Astrocyte (in vitro differentiated cells and primary cell): ENCODE measurements around the gene SCAPER. TPM values are rescaled to one million over a fixed set of nuclear protein-coding genes. Genes with fewer than 3 reads are reported as not detected.
A peak's percentile ranks its signal among the peaks of the same experiment; 100 is the strongest.

Experiments used
- DNase-seq: peaks from one replicate; pipeline ENCODE4 v3.0.0-alpha.2; 2010; ENCODE audit warnings: low read depth
- FAIRE-seq: peaks from 2 replicates; lab custom pipeline; 2011; peaks lifted over from hg19 to GRCh38; lab: Jason Lieb, UNC
- H2AFZ ChIP-seq: 2 replicates; pipeline ENCODE4 v1.6.0; 2012; ENCODE audit warnings: low read depth, low read length, inconsistent platforms
- H3K27ac ChIP-seq: 2 replicates; pipeline ENCODE4 v1.5.1; 2011; ENCODE audit warnings: low read depth, low read length, inconsistent platforms
- H3K27me3 ChIP-seq: 2 replicates; pipeline ENCODE4 v1.6.0; 2011; ENCODE audit warnings: low read length, inconsistent platforms; ENCODE audit not compliant: insufficient read depth
- H3K36me3 ChIP-seq: 2 replicates; pipeline ENCODE4 v1.5.1; 2011; ENCODE audit warnings: low read length, inconsistent platforms; ENCODE audit not compliant: insufficient read depth
- H3K4me1 ChIP-seq: 2 replicates; pipeline ENCODE4 v1.5.1; 2011; ENCODE audit warnings: low read length, inconsistent platforms; ENCODE audit not compliant: insufficient read depth
- H3K4me2 ChIP-seq: 2 replicates; pipeline ENCODE4 v1.6.0; 2012; ENCODE audit warnings: low read length, inconsistent platforms
- H3K4me3 ChIP-seq: 2 replicates; pipeline ENCODE4 v1.5.1; 2011; ENCODE audit warnings: low read depth, mild to moderate bottlenecking, low read length, inconsistent platforms; ENCODE audit not compliant: insufficient read depth
- H3K79me2 ChIP-seq: 2 replicates; pipeline ENCODE4 v1.6.0; 2012; ENCODE audit warnings: mild to moderate bottlenecking, low read length, inconsistent platforms; ENCODE audit not compliant: insufficient read depth
- H3K9ac ChIP-seq: 2 replicates; pipeline ENCODE4 v1.6.0; 2012; ENCODE audit warnings: mild to moderate bottlenecking, low read length, inconsistent platforms
- H3K9me3 ChIP-seq: 2 replicates; pipeline ENCODE4 v1.5.1; 2012; ENCODE audit warnings: low read depth, mild to moderate bottlenecking, low read length, inconsistent platforms; ENCODE audit not compliant: insufficient read depth
- H4K20me1 ChIP-seq: 2 replicates; pipeline ENCODE4 v1.6.0; 2012; ENCODE audit warnings: low read length, inconsistent platforms; ENCODE audit not compliant: insufficient read depth
- H3K27ac Mint-ChIP-seq: one replicate; pipeline ENCODE4 v1.8.0; 2021; ENCODE audit warnings: mild to moderate bottlenecking, mixed read lengths; ENCODE audit not compliant: unreplicated experiment
- H3K27me3 Mint-ChIP-seq: one replicate; pipeline ENCODE4 v1.8.0; 2021; ENCODE audit warnings: low read depth, mixed read lengths; ENCODE audit not compliant: unreplicated experiment
- H3K36me3 Mint-ChIP-seq: one replicate; pipeline ENCODE4 v1.8.0; 2021; ENCODE audit warnings: low read depth, mixed read lengths; ENCODE audit not compliant: unreplicated experiment
- H3K4me1 Mint-ChIP-seq: one replicate; pipeline ENCODE4 v1.8.0; 2021; ENCODE audit warnings: low read depth, mixed read lengths; ENCODE audit not compliant: unreplicated experiment
- H3K4me3 Mint-ChIP-seq: one replicate; pipeline ENCODE4 v1.8.0; 2021; ENCODE audit warnings: mild to moderate bottlenecking, moderate library complexity, mixed read lengths; ENCODE audit not compliant: unreplicated experiment
- H3K9me3 Mint-ChIP-seq: one replicate; pipeline ENCODE4 v1.8.0; 2021; ENCODE audit warnings: mild to moderate bottlenecking, mixed read lengths; ENCODE audit not compliant: unreplicated experiment
- CTCF ChIP-seq: IDR thresholded peaks from 2 replicates; pipeline ENCODE4 v1.5.1; 2011; ENCODE audit warnings: low read depth, mild to moderate bottlenecking, inconsistent platforms, low read length, moderate library complexity; ENCODE audit not compliant: insufficient read depth
- EZH2 ChIP-seq: IDR thresholded peaks from 2 replicates; pipeline ENCODE4 v1.6.1; 2012; ENCODE audit warnings: mild to moderate bottlenecking, low read length, inconsistent platforms; ENCODE audit not compliant: insufficient read depth
- total RNA-seq: library from RNA; stranded (reverse); gene quantifications from 2 replicates; pipeline ENCODE4 v1.2.1, GENCODE V29; 2021

SCAPER gene
- total RNA-seq, 1 donor from 2014 or later = 8.6 TPM

- Histone ChIP-seq H4K20me1 (peaks cover 5% of the 10 kb centered on the region), H3K4me2 (no peak overlapping the region), H3K79me2 (no peaks in the 10 kb centered on the region), H3K4me1 (no peaks in the 10 kb centered on the region), H3K9ac (no peak overlapping the region), H3K9me3 (no peaks in the 10 kb centered on the region), H3K36me3 (peaks cover 11% of the 10 kb centered on the region), H2AFZ (no peak overlapping the region), H3K27ac (no peak overlapping the region), H3K4me3 (no peak overlapping the region), H3K27me3 (no peaks in the 10 kb centered on the region)
- Mint-ChIP-seq H3K9me3 (no peaks in the 10 kb centered on the region), H3K27ac (no peak overlapping the region), H3K4me3 (no peak overlapping the region), H3K27me3 (no peaks in the 10 kb centered on the region), H3K4me1 (no peaks in the 10 kb centered on the region), H3K36me3 (peaks cover 11% of the 10 kb centered on the region)
- FAIRE-seq = no peak
- TF ChIP-seq EZH2 (no peak), CTCF (no peak)
- DNase-seq = peak; percentile 41
Measured at GRCh38 chr15:76945494-76946093, 40.5 kb upstream of the SCAPER start.

GRCh38 chr15:76942331-76942730 lies 37.2 kb upstream of the SCAPER start:
- no peaks in the 10 kb centered on the region for H3K27me3 Mint-ChIP-seq
- Histone ChIP-seq H3K9me3 (no peaks in the 10 kb centered on the region), H3K4me1 (no peaks in the 10 kb centered on the region), H4K20me1 (peaks cover 5% of the 10 kb centered on the region), H3K4me3 (no peak overlapping the region), H3K79me2 (no peaks in the 10 kb centered on the region), H3K27ac (no peak overlapping the region), H2AFZ (no peak overlapping the region), H3K27me3 (no peaks in the 10 kb centered on the region), H3K36me3 (peaks cover 8% of the 10 kb centered on the region), H3K9ac (no peak overlapping the region), H3K4me2 (no peak overlapping the region)
- no peak overlapping the region for H3K4me3 Mint-ChIP-seq
- H3K4me1 Mint-ChIP-seq = no peaks in the 10 kb centered on the region
- no peak overlapping the region for H3K27ac Mint-ChIP-seq
- DNase-seq (no peak), FAIRE-seq (no peak)
- TF ChIP-seq EZH2 = no peak
- peaks cover 11% of the 10 kb centered on the region for H3K36me3 Mint-ChIP-seq
- no peaks in the 10 kb centered on the region for H3K9me3 Mint-ChIP-seq

- Histone ChIP-seq H3K79me2 (no peaks in the 10 kb centered on the region), H3K4me2 (no peak overlapping the region), H3K9ac (no peak overlapping the region), H3K27me3 (no peaks in the 10 kb centered on the region), H3K4me3 (no peak overlapping the region), H3K27ac (no peak overlapping the region), H3K4me1 (no peaks in the 10 kb centered on the region), H4K20me1 (peaks cover 2% of the 10 kb centered on the region), H2AFZ (no peak overlapping the region), H3K36me3 (peaks cover 8% of the 10 kb centered on the region), H3K9me3 (no peaks in the 10 kb centered on the region)
- Mint-ChIP-seq H3K4me1 (no peaks in the 10 kb centered on the region), H3K36me3 (peaks cover 13% of the 10 kb centered on the region), H3K9me3 (no peaks in the 10 kb centered on the region), H3K4me3 (no peak overlapping the region), H3K27me3 (no peaks in the 10 kb centered on the region), H3K27ac (no peak overlapping the region)
- FAIRE-seq = no peak
- TF ChIP-seq EZH2 = no peak
- DNase-seq = no peak
Measured at GRCh38 chr15:76941636-76942035, 36.5 kb upstream of the SCAPER start.
